ENCODE results near the gene CD300LB. TPM values are rescaled to one million over a fixed set of nuclear protein-coding genes. Genes with fewer than 3 reads are reported as not detected.

CD300LB gene
- total RNA-seq, 1 donor from 2014 or later: not detected

- Histone ChIP-seq H4K20me1 (ENCODE audit: insufficient read depth, low read length) (no peaks in the 10 kb centered on the region), H3K4me3 (ENCODE audit: insufficient read depth, low read depth, low read length) (no peak overlapping the region), H2AFZ (ENCODE audit: low read depth, low read length) (no peak overlapping the region), H3K36me3 (ENCODE audit: insufficient read depth, low read length) (no peaks in the 10 kb centered on the region), H3K9ac (ENCODE audit: low read length) (no peak overlapping the region), H3K79me2 (ENCODE audit: insufficient read depth, low read length) (no peaks in the 10 kb centered on the region), H3K27ac (ENCODE audit: low read depth, low read length) (no peak overlapping the region), H3K4me1 (ENCODE audit: insufficient read depth, low read length) (no peaks in the 10 kb centered on the region), H3K27me3 (ENCODE audit: insufficient read depth, low read length) (no peaks in the 10 kb centered on the region), H3K4me2 (ENCODE audit: low read length) (no peak overlapping the region), H3K9me3 (ENCODE audit: insufficient read depth, low read depth, low read length) (no peaks in the 10 kb centered on the region)
- H3K36me3 Mint-ChIP-seq (ENCODE audit: low read depth, unreplicated experiment): no peaks in the 10 kb centered on the region
- peaks cover 7% of the 10 kb centered on the region for H3K4me1 Mint-ChIP-seq (ENCODE audit: low read depth, unreplicated experiment)
- no peak for DNase-seq (ENCODE audit: low read depth)
- FAIRE-seq: no peak
- H3K27me3 Mint-ChIP-seq (ENCODE audit: low read depth, unreplicated experiment): peaks cover 32% of the 10 kb centered on the region
- no peak for TF ChIP-seq EZH2 (IDR thresholded peaks at IDR 0.05; ENCODE audit: insufficient read depth, low read length)
- TF ChIP-seq CTCF (IDR thresholded peaks at IDR 0.05; ENCODE audit: insufficient read depth, low read depth, low read length): no peak
- peaks cover 3% of the 10 kb centered on the region for H3K9me3 Mint-ChIP-seq (ENCODE audit: unreplicated experiment)
- no peak overlapping the region for H3K4me3 Mint-ChIP-seq (ENCODE audit: unreplicated experiment)
- H3K27ac Mint-ChIP-seq (ENCODE audit: unreplicated experiment): no peak overlapping the region
Observed at GRCh38 chr17:74543406-74543805, 12.1 kb upstream of the CD300LB start.

GRCh38 chr17:74542727-74543383 lies 11.6 kb upstream of the CD300LB start:
- Histone ChIP-seq H3K4me1 (ENCODE audit: insufficient read depth, low read length) (no peaks in the 10 kb centered on the region), H3K27ac (ENCODE audit: low read depth, low read length) (no peak overlapping the region), H2AFZ (ENCODE audit: low read depth, low read length) (no peak overlapping the region), H3K4me3 (ENCODE audit: insufficient read depth, low read depth, low read length) (no peak overlapping the region), H3K4me2 (ENCODE audit: low read length) (no peak overlapping the region), H3K79me2 (ENCODE audit: insufficient read depth, low read length) (no peaks in the 10 kb centered on the region), H4K20me1 (ENCODE audit: insufficient read depth, low read length) (no peaks in the 10 kb centered on the region), H3K36me3 (ENCODE audit: insufficient read depth, low read length) (no peaks in the 10 kb centered on the region), H3K27me3 (ENCODE audit: insufficient read depth, low read length) (no peaks in the 10 kb centered on the region), H3K9ac (ENCODE audit: low read length) (no peak overlapping the region), H3K9me3 (ENCODE audit: insufficient read depth, low read depth, low read length) (no peaks in the 10 kb centered on the region)
- Mint-ChIP-seq H3K36me3 (ENCODE audit: low read depth, unreplicated experiment) (no peaks in the 10 kb centered on the region), H3K27me3 (ENCODE audit: low read depth, unreplicated experiment) (peaks cover 34% of the 10 kb centered on the region), H3K4me3 (ENCODE audit: unreplicated experiment) (no peak overlapping the region), H3K9me3 (ENCODE audit: unreplicated experiment) (no peaks in the 10 kb centered on the region), H3K27ac (ENCODE audit: unreplicated experiment) (no peak overlapping the region), H3K4me1 (ENCODE audit: low read depth, unreplicated experiment) (peaks cover 4% of the 10 kb centered on the region)
- no peak for TF ChIP-seq EZH2 (IDR thresholded peaks at IDR 0.05; ENCODE audit: insufficient read depth, low read length)
- no peak for TF ChIP-seq CTCF (IDR thresholded peaks at IDR 0.05; ENCODE audit: insufficient read depth, low read depth, low read length)
- DNase-seq (ENCODE audit: low read depth) (no peak), FAIRE-seq (no peak)

DNA sequence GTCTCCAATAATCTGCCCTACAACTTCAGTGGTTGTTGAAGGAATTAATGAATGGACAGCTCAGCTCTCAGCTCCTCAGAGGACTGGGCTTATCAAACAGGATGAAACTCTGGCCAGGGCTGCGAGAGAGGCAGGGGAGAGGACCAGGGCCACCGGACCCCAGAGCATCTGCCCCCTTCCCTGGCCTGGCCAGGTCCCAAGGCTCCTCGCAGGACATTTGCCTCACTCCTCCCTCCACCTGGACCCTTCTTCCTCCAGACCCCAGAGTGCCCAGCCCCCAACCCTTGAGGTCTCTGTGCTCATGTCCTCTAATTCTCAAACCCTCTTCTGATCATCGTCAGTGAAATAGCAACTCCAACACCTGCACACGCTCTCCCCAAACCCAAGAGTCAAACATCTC lies 10.9 kb upstream of the CD300LB start:
- no peaks in the 10 kb centered on the region for H3K9me3 Mint-ChIP-seq (ENCODE audit: unreplicated experiment)
- FAIRE-seq (no peak), DNase-seq (ENCODE audit: low read depth) (no peak)
- H3K9ac ChIP-seq (ENCODE audit: low read length): no peak overlapping the region
- no peaks in the 10 kb centered on the region for H3K36me3 ChIP-seq (ENCODE audit: insufficient read depth, low read length)
- H4K20me1 ChIP-seq (ENCODE audit: insufficient read depth, low read length): no peaks in the 10 kb centered on the region
- H3K4me3 ChIP-seq (ENCODE audit: insufficient read depth, low read depth, low read length): no peak overlapping the region
- H2AFZ ChIP-seq (ENCODE audit: low read depth, low read length): no peak overlapping the region
- no peak overlapping the region for H3K27ac Mint-ChIP-seq (ENCODE audit: unreplicated experiment)
- H3K9me3 ChIP-seq (ENCODE audit: insufficient read depth, low read depth, low read length): no peaks in the 10 kb centered on the region
- no peak overlapping the region for H3K27ac ChIP-seq (ENCODE audit: low read depth, low read length)
- no peaks in the 10 kb centered on the region for H3K4me1 Mint-ChIP-seq (ENCODE audit: low read depth, unreplicated experiment)
- peaks cover 39% of the 10 kb centered on the region for H3K27me3 Mint-ChIP-seq (ENCODE audit: low read depth, unreplicated experiment)
- no peaks in the 10 kb centered on the region for H3K36me3 Mint-ChIP-seq (ENCODE audit: low read depth, unreplicated experiment)
- H3K27me3 ChIP-seq (ENCODE audit: insufficient read depth, low read length): peaks cover under 1% of the 10 kb centered on the region
- TF ChIP-seq CTCF (IDR thresholded peaks at IDR 0.05; ENCODE audit: insufficient read depth, low read depth, low read length) (no peak), EZH2 (IDR thresholded peaks at IDR 0.05; ENCODE audit: insufficient read depth, low read length) (no peak)
- H3K4me1 ChIP-seq (ENCODE audit: insufficient read depth, low read length): no peaks in the 10 kb centered on the region
- no peak overlapping the region for H3K4me2 ChIP-seq (ENCODE audit: low read length)
- no peak overlapping the region for H3K4me3 Mint-ChIP-seq (ENCODE audit: unreplicated experiment)
- no peaks in the 10 kb centered on the region for H3K79me2 ChIP-seq (ENCODE audit: insufficient read depth, low read length)

Data from astrocyte (in vitro differentiated cells and primary cell).